Left lung (tissue), 10 donors: ENCODE measurements around the gene MCRIP2. TPM values are rescaled to one million over a fixed set of nuclear protein-coding genes. Genes with fewer than 3 reads are reported as not detected.
A peak's percentile ranks its signal among the peaks of the same experiment; 100 is the strongest.

Experiments used
- ATAC-seq: fragments of 200-7000 bp; cut with Tn5 transposase; one replicate; pipeline ENCODE4 v1.9.1; 2020; ENCODE audit warnings: moderate library complexity
- DNase-seq, 4 donors: peaks; one replicate each; pipeline ENCODE4 v3.0.0-alpha.2; 2013 to 2020
- H3K27ac ChIP-seq, 2 donors: fragments of 200-600 bp; sonication (generic) in 1 of 2; one replicate each; pipeline versions ENCODE4 v1.5.0 to v1.8.0; 2020 to 2021
- H3K27me3 ChIP-seq, 2 donors: fragments of 200-600 bp; sonication (generic) in 1 of 2; one replicate each; pipeline versions ENCODE4 v1.5.0 to v1.8.0; 2020 to 2021
- H3K36me3 ChIP-seq, 2 donors: fragments of 200-600 bp; sonication (generic) in 1 of 2; one replicate each; pipeline versions ENCODE4 v1.5.0 to v1.8.0; 2020 to 2021
- H3K4me1 ChIP-seq, 2 donors: fragments of 200-600 bp; one replicate each; pipeline ENCODE4 v1.8.0; 2021
- H3K4me3 ChIP-seq, 2 donors: fragments of 200-600 bp; sonication (generic) in 1 of 2; one replicate each; pipeline versions ENCODE4 v1.5.0 to v1.8.0; 2020 to 2021; ENCODE audit warnings: mild to moderate bottlenecking in 1 of 2
- H3K9me3 ChIP-seq, 2 donors: fragments of 200-600 bp; sonication (generic) in 1 of 2; one replicate each; pipeline versions ENCODE4 v1.5.0 to v1.8.0; 2020 to 2021
- intact Hi-C, 2 donors: fragments of 100-400 bp; cut with DNase I; formaldehyde crosslinking; loops; one replicate each; pipeline versions ENCODE4 v1.11.2 to v1.14.2; 2022
- polyA plus RNA-seq, 6 donors: library from polyadenylated mRNA; unstranded; fragments of 120-200 nt; gene quantifications; one replicate each; pipeline ENCODE4 v1.2.1, GENCODE V29; 2013; ENCODE audit not compliant: insufficient read length in 6 of 6
- total RNA-seq, 2 donors: library from RNA; stranded (reverse); fragmentation: NEBNext Ultra II Directional; extraction: Animal tissue kit (Norgen Biotek cat#: 25700); gene quantifications; one replicate each; pipeline ENCODE4 v1.2.1, GENCODE V29; 2021
- TF ChIP-seq, protein P1 (sequence below), 2 donors: fragments of 200-600 bp; sonication (generic) in 1 of 2; IDR thresholded peaks; one replicate each; pipeline versions ENCODE4 v1.5.0 to v1.8.0; 2021; ENCODE audit warnings: antibody characterized with exemption in 2 of 2
- donor health status: DM: no; HTN: yes; CAD: no.
- donor health status: DM: no; HTN: no; CAD: no.

Gene MCRIP2
- total and polyA plus RNA-seq, 8 donors, result 6.8 to 42.5 (median 12.1) TPM

DNA sequence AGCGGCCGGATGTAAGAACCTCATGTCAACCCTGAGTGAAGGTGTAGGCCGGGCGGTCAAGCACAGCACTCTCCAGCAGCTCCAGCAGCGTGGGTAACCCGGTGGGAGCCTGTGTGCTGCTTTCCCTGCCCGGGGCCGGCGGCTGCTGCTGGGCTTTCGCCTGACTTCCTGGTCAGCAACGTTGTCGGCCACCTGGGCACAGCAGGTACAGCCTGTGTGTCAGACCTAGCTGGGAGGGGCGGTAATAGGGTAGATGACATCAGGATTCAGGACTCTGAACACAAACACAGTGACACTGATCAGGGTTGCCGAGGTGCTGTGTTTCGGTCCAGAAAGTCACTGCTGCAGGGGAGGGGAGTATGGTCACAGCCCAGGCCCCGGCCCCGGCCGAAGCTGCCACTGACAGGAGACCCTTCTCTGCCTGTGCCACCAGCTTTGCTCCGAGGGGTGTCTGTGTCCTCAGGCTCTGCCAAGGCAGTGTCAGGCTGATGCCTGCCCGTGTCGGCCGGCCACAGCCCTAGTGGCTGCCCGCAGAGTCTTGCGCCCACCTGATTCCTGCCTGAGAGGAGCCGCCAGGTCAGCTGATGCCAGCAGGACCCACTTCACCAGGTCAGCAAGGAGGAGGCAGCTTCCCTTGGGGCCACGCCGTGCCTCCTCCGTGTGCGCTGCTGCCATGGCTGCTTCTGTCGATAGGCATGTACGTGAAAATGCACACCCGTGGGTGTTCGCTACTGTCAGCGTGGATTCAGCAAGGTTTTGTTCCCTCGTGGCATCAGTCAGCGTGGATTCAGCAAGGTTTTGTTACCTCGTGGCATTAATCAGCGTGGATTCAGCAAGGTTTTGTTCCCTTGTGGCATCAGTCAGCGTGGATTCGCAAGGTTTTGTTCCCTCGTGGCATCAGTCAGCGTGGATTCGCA lies 42.5 kb upstream of the MCRIP2 start:
- intact Hi-C loops, result no loop called here
- ATAC-seq (no peak), DNase-seq (peak in 1 of 4 donors; percentile 74)

DNA sequence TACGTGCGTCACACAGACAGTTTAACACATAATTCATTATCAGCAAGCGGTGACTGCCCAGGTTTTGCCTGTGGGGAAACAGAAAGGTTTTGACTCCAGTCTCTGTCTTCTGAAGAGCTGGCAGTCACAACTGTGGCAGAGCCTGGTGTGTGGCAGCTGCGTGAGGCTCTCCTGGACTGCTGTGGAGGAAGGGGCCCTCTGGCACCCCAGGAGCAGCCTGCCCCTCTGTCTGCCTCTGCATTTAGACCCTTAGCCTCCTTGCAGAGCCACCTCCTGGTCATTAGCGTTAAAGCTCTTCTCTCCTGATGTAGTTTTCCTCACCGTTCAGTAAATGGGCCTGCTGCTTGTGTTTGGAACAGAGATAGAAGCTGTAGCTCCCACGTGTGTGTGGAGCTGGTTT lies 40.8 kb upstream of the MCRIP2 start:
- H3K9me3 ChIP-seq, result peaks cover 0 to 6% of the 10 kb centered on the region in 2 donors
- H3K4me1 ChIP-seq, result peaks cover 0 to 12% of the 10 kb centered on the region in 2 donors
- TF ChIP-seq, protein P1, sequence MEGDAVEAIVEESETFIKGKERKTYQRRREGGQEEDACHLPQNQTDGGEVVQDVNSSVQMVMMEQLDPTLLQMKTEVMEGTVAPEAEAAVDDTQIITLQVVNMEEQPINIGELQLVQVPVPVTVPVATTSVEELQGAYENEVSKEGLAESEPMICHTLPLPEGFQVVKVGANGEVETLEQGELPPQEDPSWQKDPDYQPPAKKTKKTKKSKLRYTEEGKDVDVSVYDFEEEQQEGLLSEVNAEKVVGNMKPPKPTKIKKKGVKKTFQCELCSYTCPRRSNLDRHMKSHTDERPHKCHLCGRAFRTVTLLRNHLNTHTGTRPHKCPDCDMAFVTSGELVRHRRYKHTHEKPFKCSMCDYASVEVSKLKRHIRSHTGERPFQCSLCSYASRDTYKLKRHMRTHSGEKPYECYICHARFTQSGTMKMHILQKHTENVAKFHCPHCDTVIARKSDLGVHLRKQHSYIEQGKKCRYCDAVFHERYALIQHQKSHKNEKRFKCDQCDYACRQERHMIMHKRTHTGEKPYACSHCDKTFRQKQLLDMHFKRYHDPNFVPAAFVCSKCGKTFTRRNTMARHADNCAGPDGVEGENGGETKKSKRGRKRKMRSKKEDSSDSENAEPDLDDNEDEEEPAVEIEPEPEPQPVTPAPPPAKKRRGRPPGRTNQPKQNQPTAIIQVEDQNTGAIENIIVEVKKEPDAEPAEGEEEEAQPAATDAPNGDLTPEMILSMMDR (IDR thresholded peaks at IDR 0.05), result no peak
- peaks cover 0 to 21% of the 10 kb centered on the region in 2 donors for H3K36me3 ChIP-seq
- ATAC-seq, result no peak
- H3K27me3 ChIP-seq, result no peaks in the 10 kb centered on the region
- H3K27ac ChIP-seq, result no peak overlapping the region
- H3K4me3 ChIP-seq, result no peak overlapping the region
- intact Hi-C loops, result no loop called here
- no peak for DNase-seq

More for the DNA sequence above, 42.5 kb upstream of the MCRIP2 start:
- TF ChIP-seq, protein P1 (IDR thresholded peaks at IDR 0.05), result no peak
- Histone ChIP-seq H3K9me3 (no peaks in the 10 kb centered on the region), H3K4me1 (peaks cover 0 to 27% of the 10 kb centered on the region in 2 donors), H3K27me3 (no peaks in the 10 kb centered on the region), H3K27ac (no peak overlapping the region), H3K4me3 (no peak overlapping the region), H3K36me3 (peaks cover 0 to 21% of the 10 kb centered on the region in 2 donors)

DNA sequence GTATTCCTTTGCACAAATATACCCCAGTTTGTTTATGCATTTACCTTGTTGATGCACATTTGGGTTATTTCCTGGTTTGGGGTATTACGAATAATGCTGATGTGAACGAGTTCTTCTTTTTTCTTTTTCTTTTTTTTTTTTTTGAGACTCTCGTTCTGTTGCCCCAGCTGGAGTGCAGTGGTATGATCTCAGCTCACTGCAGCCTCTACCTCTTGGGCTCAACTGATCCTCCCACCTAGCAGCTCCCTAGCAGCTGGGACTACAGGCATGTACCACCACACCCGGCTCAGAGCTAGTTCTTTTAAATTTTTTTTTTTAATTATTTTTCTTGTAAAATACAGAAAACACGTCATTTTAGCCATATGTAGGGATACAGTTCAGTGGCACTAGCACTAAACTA lies 37.7 kb upstream of the MCRIP2 start:
- ATAC-seq, result no peak
- H3K4me1 ChIP-seq, result no peaks in the 10 kb centered on the region
- no peak for DNase-seq
- TF ChIP-seq, protein P1 (IDR thresholded peaks at IDR 0.05), result no peak
- H3K27ac ChIP-seq, result no peak overlapping the region
- intact Hi-C loops, result no loop called here
- no peaks in the 10 kb centered on the region for H3K27me3 ChIP-seq
- peaks cover 0 to 18% of the 10 kb centered on the region in 2 donors for H3K36me3 ChIP-seq
- no peak overlapping the region for H3K4me3 ChIP-seq
- peaks cover 0 to 6% of the 10 kb centered on the region in 2 donors for H3K9me3 ChIP-seq

DNA sequence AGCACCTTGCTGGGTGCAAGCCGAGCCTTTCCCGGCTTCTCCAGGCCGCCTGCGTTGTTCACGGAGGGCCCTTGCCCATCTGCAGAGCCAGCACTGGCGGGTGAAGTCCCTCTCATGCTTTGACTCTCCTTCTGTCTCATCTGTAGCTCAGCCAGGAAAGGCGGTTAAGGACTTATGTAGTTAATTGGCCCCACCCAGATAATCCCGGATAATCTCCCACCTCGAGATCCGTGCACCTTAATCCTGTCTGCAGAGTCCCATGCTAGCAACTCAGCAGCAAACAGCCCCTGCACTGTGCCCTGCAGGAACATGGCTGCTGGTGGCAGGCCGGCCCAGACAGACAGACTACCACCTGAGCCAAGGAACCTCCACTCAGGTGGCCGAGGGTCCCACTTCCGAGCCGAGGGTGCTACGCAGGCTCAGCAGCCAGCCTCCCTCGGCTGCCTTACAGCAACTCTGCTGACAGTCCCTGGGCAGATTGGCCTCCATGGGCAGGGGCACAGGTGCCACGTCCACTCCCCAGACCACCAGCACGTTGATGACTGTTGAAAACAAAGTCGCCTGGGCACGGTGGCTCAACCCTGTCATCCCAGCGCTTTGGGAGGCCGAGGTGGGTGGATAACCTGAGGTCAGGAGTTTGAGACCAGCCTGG lies 34.8 kb upstream of the MCRIP2 start:
- no peak for ATAC-seq
- TF ChIP-seq, protein P1 (IDR thresholded peaks at IDR 0.05), result no peak
- H3K27ac ChIP-seq, result no peak overlapping the region
- H3K4me1 ChIP-seq, result peaks cover 0 to 9% of the 10 kb centered on the region in 2 donors
- peaks cover 0 to 6% of the 10 kb centered on the region in 2 donors for H3K9me3 ChIP-seq
- no peaks in the 10 kb centered on the region for H3K27me3 ChIP-seq
- H3K4me3 ChIP-seq, result no peak overlapping the region
- intact Hi-C loops, result no loop called here
- peak in 1 of 4 donors; percentile 72 for DNase-seq
- H3K36me3 ChIP-seq, result no peaks in the 10 kb centered on the region

DNA sequence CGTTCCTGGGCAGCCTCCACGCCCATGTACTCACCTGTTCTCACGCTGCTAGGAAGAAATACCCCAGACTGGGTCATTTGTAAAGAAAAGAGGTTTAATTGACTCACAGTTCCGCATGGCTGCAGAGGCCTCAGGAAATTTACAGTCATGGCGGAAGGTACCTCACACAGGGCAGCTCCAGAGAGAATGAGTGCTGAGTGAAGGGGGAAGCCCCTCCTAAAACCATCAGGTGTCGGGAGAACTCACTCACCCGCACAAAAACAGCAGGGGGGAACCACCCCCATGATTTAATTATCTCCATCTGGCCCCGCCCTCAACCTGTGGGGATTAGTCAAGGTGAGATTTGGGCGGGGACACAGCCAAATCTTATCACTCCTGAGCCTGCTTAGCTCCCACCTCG lies 33.6 kb upstream of the MCRIP2 start:
- Histone ChIP-seq H3K4me3 (no peak overlapping the region), H3K36me3 (no peaks in the 10 kb centered on the region), H3K4me1 (peaks cover 0 to 9% of the 10 kb centered on the region in 2 donors), H3K27ac (no peak overlapping the region), H3K9me3 (peaks cover 0 to 6% of the 10 kb centered on the region in 2 donors), H3K27me3 (no peaks in the 10 kb centered on the region)
- intact Hi-C loops, result no loop called here
- DNase-seq, result no peak
- TF ChIP-seq, protein P1 (IDR thresholded peaks at IDR 0.05), result no peak
- no peak for ATAC-seq
